Duodenal mucosa (tissue), 2 donors: Measurements from ENCODE around the gene HSPH1.

Experiments used
- H3K27ac ChIP-seq: one replicate; pipeline ENCODE4 v1.7.0; 2013; ENCODE audit warnings: low read depth, low read length
- H3K27me3 ChIP-seq, 2 donors: one replicate each; pipeline ENCODE4 v1.7.0; 2013; ENCODE audit warnings: low read length in 2 of 2, control low read depth in 1 of 2; ENCODE audit not compliant: insufficient read depth in 2 of 2, control insufficient read depth in 1 of 2
- H3K36me3 ChIP-seq, 2 donors: one replicate each; pipeline ENCODE4 v1.7.0; 2013; ENCODE audit warnings: low read length in 2 of 2, control low read depth in 1 of 2; ENCODE audit not compliant: insufficient read depth in 2 of 2, control insufficient read depth in 1 of 2
- H3K4me1 ChIP-seq, 2 donors: one replicate each; pipeline ENCODE4 v1.7.0; 2013; ENCODE audit warnings: low read length in 2 of 2, control low read depth in 1 of 2; ENCODE audit not compliant: insufficient read depth in 2 of 2, control insufficient read depth in 1 of 2
- H3K4me3 ChIP-seq, 2 donors: one replicate each; pipeline ENCODE4 v1.7.0; 2013; ENCODE audit warnings: low read length in 2 of 2, low read depth in 1 of 2
- H3K9ac ChIP-seq, 2 donors: one replicate each; pipeline ENCODE4 v1.7.0; 2013; ENCODE audit warnings: low read length in 2 of 2, low read depth in 1 of 2
- H3K9me3 ChIP-seq, 2 donors: one replicate each; pipeline ENCODE4 v1.7.0; 2013; ENCODE audit warnings: low read length in 2 of 2, control low read depth in 1 of 2; ENCODE audit not compliant: control insufficient read depth in 1 of 2

Gene HSPH1

DNA sequence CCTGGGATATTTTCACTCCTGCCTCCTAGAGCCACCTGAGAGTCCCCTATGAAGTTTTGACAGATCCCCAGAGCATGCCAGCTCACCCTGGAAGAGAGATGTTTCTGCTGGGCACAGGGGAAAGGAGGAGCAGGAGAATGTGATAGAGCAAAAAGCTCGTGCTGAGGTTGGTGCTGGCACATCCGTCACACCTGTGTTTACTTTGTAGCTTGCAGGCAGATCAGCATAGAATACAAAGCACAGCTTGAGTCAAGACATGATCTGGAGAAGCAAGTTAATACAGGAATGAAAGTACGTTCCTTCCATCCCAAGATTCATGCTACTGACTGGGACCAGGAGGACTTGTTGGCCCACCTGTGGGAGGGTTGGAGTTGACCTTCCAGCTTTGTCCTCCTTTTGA, 46.1 kb downstream of the HSPH1 start:
- Histone ChIP-seq H3K36me3 (no peaks in the 10 kb centered on the region), H3K27ac (no peak overlapping the region), H3K9ac (no peak overlapping the region), H3K27me3 (peaks cover 0 to 9% of the 10 kb centered on the region in 2 donors), H3K9me3 (no peaks in the 10 kb centered on the region), H3K4me3 (no peak overlapping the region), H3K4me1 (no peaks in the 10 kb centered on the region)

DNA sequence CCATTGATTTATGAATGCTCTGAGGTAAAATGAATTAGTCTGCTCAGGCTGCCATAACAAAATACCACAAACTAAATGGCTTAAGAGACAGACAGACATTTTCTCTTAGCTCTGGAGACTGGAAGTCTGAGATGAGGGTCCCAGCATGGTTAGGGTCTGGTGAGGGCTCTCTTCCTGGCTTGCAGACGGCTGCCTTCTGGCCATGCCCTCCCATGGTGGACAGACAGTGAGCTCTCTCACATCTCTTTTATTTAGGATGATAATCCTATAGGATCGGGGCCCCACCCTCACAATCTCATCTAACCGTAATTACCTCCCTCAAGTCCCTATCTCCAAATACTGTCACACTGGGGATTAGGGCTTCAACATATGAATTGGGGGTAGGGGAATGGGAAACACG, 47.1 kb downstream of the HSPH1 start:
- Histone ChIP-seq H3K36me3 (no peaks in the 10 kb centered on the region), H3K27ac (no peak overlapping the region), H3K4me3 (no peak overlapping the region), H3K9me3 (no peaks in the 10 kb centered on the region), H3K27me3 (peaks cover 0 to 9% of the 10 kb centered on the region in 2 donors), H3K4me1 (no peaks in the 10 kb centered on the region), H3K9ac (no peak overlapping the region)

GRCh38 chr13:31111136-31111535, 50.6 kb downstream of the HSPH1 start:
- peaks cover 0 to 9% of the 10 kb centered on the region in 2 donors for H3K27me3 ChIP-seq
- H3K9me3 ChIP-seq = no peaks in the 10 kb centered on the region
- no peak overlapping the region for H3K27ac ChIP-seq

GRCh38 chr13:31110617-31111016, 51.1 kb downstream of the HSPH1 start:
- Histone ChIP-seq H3K36me3 (no peaks in the 10 kb centered on the region), H3K4me3 (no peak overlapping the region), H3K9me3 (no peaks in the 10 kb centered on the region), H3K27ac (no peak overlapping the region), H3K27me3 (peaks cover 0 to 9% of the 10 kb centered on the region in 2 donors), H3K4me1 (no peaks in the 10 kb centered on the region), H3K9ac (no peak overlapping the region)

More at GRCh38 chr13:31111136-31111535, 50.6 kb downstream of the HSPH1 start:
- Histone ChIP-seq H3K9ac (no peak overlapping the region), H3K4me3 (no peak overlapping the region), H3K4me1 (no peaks in the 10 kb centered on the region), H3K36me3 (no peaks in the 10 kb centered on the region)

GRCh38 chr13:31110169-31110568, 51.5 kb downstream of the HSPH1 start:
- Histone ChIP-seq H3K36me3 (no peaks in the 10 kb centered on the region), H3K9me3 (no peaks in the 10 kb centered on the region), H3K4me1 (no peaks in the 10 kb centered on the region), H3K4me3 (no peak overlapping the region), H3K27ac (no peak overlapping the region), H3K27me3 (peaks cover 0 to 8% of the 10 kb centered on the region in 2 donors), H3K9ac (no peak overlapping the region)

DNA sequence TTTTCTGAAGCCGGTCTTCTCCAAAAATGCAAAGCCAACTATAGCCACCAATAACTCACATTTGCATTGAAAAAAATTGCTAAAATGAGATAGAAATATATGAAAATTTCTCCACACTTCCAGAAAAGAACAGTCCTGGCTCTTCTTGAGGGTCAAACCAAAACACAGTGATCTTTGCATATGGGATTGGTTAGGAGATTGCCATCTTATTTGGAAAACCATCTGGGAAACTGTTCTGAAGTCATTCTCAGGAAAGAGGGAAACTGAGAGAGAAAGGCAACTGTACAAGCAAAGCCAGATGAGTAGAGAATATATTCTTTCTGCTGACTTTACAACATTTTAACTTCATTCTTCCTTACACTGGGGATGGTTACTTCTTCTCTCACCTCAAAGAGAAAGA, 54.6 kb downstream of the HSPH1 start:
- no peak overlapping the region for H3K27ac ChIP-seq
- no peaks in the 10 kb centered on the region for H3K36me3 ChIP-seq
- H3K9me3 ChIP-seq = no peaks in the 10 kb centered on the region
- H3K27me3 ChIP-seq = peaks cover 0 to 4% of the 10 kb centered on the region in 2 donors
- no peak overlapping the region for H3K9ac ChIP-seq
- H3K4me1 ChIP-seq = no peaks in the 10 kb centered on the region
- H3K4me3 ChIP-seq = no peak overlapping the region

DNA sequence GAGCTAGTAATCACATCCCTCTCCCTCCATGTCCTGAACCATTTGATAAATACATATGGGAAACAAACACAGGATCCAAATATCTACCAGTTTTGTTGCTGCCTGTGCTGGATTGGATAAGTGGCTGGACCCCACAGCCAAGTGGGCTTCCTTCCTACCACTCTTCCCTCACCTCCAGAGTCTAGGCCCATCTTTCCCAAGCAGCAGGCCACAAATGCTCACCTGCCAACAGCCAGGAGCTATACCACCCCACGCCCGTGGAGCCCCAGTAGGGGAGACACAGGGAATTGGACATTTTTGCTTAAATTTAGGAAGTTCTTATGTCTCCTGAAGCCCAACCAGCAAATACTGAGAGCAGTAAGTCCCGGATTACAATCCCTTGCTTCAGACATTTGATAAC, 55.8 kb downstream of the HSPH1 start:
- no peaks in the 10 kb centered on the region for H3K4me1 ChIP-seq
- H3K9ac ChIP-seq = no peak overlapping the region
- H3K4me3 ChIP-seq = no peak overlapping the region
- no peaks in the 10 kb centered on the region for H3K9me3 ChIP-seq
- no peak overlapping the region for H3K27ac ChIP-seq
- H3K27me3 ChIP-seq = peaks cover 0 to 4% of the 10 kb centered on the region in 2 donors
- no peaks in the 10 kb centered on the region for H3K36me3 ChIP-seq

GRCh38 chr13:31105020-31105795, 56.5 kb downstream of the HSPH1 start:
- H3K27ac ChIP-seq = no peak overlapping the region
- no peaks in the 10 kb centered on the region for H3K9me3 ChIP-seq
- H3K4me3 ChIP-seq = no peak overlapping the region
- H3K36me3 ChIP-seq = no peaks in the 10 kb centered on the region
- H3K9ac ChIP-seq = no peak overlapping the region
- H3K4me1 ChIP-seq = no peaks in the 10 kb centered on the region
- peaks cover 0 to 4% of the 10 kb centered on the region in 2 donors for H3K27me3 ChIP-seq

GRCh38 chr13:31102905-31103304, 58.8 kb downstream of the HSPH1 start:
- Histone ChIP-seq H3K36me3 (no peaks in the 10 kb centered on the region), H3K4me3 (no peak overlapping the region), H3K9me3 (no peaks in the 10 kb centered on the region), H3K27me3 (no peaks in the 10 kb centered on the region), H3K9ac (no peak overlapping the region), H3K4me1 (no peaks in the 10 kb centered on the region), H3K27ac (no peak overlapping the region)

GRCh38 chr13:31101472-31102170, 60.1 kb downstream of the HSPH1 start:
- Histone ChIP-seq H3K27ac (no peak overlapping the region), H3K27me3 (no peaks in the 10 kb centered on the region), H3K36me3 (no peaks in the 10 kb centered on the region), H3K9ac (no peak overlapping the region), H3K4me1 (no peaks in the 10 kb centered on the region), H3K9me3 (no peaks in the 10 kb centered on the region), H3K4me3 (no peak overlapping the region)
